GM18505 (cell line): Measurements from ENCODE around the gene GALNT18.

ENCODE experiments used
- ATAC-seq: cut with Tn5 transposase; IDR thresholded peaks from one replicate; pipeline ENCODE4 v1.9.1; 2021; ENCODE audit not compliant: unreplicated experiment
- POLR2A ChIP-seq: IDR thresholded peaks from 4 replicates; pipeline ENCODE4 v1.6.1; 2011; ENCODE audit warnings: borderline replicate concordance; ENCODE audit not compliant: insufficient read depth, insufficient read length; ENCODE audit errors: extremely low read depth

The GALNT18 gene

DNA sequence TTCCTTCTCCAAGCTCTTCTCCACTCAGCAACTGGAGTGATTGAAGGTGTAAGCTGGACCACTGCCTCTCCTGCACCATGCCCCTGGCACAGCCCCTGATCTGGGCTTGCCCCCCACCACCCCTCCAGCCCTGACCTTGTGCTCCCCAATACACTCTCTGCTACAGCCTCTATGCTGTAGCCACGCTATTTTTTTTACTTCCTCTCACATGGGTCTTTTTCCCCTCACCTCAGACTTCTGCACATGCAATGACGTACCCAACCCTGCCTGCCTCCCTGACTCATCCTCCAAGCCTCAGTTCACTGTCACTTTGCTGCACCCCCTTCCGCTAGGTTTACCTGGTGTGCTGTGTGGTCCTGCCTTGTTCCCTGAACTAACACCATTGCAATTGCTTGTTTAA lies 277.8 kb downstream of the GALNT18 start:
- no peak for TF ChIP-seq POLR2A
- no peak for ATAC-seq

DNA sequence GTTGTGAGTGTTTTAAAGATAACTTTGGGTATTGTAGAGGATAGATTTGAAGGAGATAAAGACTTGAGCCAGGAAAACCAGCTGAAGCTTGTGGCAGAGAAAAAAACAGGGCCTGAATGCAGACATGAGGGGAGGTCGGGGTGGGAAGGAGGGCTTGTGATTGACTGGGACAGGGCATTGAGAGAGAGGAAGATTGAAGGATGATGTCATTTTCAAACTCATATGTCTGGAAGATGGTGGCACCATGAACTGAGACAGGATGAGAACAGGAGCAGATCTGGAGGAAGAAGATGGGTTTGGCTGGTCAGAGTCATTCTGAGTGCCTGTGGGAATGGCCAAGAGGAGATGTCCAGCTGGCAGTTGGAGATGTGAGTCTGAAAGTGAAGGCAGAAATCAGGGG lies 283.5 kb downstream of the GALNT18 start:
- TF ChIP-seq POLR2A, result no peak

DNA sequence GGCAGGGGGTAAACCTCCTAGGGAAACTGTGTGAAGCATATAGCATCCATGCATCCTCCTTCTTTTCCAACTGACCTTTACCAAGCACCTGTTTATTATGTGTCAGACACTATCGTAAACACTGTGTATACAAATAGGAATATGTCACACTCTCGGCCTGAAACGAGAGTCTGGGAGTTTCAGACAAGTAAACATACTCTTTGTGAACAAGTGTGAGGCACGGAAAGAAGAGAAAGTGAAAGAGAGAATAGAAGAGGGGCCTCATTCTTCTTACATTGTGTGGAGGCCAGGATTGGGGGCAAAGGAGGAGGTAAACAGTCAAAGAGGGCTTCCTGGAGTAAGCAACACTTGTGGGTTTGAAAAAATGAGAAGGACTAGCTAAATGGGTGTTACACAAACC lies 285.1 kb downstream of the GALNT18 start:
- no peak for ATAC-seq

More for the DNA sequence above, 283.5 kb downstream of the GALNT18 start:
- ATAC-seq, result no peak

DNA sequence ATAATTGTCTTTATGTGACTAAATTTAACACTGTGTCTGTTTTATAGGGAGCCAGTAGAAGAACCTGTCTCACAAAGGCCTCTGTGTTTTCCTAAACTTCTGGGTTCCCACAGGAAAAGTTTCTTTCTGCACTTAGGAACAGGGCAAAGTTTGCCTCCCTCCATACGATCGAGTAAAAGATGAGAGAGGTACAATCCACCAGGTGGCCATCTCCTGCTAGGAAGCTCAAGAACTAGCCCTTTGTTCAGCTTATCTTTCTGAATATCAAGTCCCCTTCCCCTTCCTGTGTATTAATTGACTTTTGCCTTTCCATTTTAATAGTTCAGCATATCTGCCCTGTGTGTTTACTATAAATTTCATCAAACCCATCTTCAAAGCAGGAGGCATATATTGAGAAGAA lies 286.8 kb downstream of the GALNT18 start:
- ATAC-seq, result no peak
- no peak for TF ChIP-seq POLR2A

More for the DNA sequence above, 285.1 kb downstream of the GALNT18 start:
- no peak for TF ChIP-seq POLR2A

DNA sequence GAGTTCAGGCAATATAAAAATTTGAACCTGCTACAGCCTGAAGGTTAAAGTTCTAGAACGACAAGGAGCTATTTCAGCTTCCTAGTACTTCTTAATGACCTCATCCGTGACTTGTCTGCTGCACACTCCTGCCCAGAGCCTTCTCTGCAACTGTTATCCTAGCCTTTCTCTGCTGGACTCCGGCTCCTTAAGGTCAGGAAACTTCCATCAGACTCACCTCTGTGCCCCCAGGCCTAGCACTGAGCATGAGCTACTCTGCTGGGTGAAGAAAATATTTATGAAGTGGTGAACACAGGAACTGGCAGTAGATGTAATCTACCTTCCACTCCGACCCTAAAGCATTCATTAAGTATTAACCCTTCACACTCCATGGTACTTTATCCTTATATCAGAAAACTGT lies 287.2 kb downstream of the GALNT18 start:
- no peak for ATAC-seq
- no peak for TF ChIP-seq POLR2A

DNA sequence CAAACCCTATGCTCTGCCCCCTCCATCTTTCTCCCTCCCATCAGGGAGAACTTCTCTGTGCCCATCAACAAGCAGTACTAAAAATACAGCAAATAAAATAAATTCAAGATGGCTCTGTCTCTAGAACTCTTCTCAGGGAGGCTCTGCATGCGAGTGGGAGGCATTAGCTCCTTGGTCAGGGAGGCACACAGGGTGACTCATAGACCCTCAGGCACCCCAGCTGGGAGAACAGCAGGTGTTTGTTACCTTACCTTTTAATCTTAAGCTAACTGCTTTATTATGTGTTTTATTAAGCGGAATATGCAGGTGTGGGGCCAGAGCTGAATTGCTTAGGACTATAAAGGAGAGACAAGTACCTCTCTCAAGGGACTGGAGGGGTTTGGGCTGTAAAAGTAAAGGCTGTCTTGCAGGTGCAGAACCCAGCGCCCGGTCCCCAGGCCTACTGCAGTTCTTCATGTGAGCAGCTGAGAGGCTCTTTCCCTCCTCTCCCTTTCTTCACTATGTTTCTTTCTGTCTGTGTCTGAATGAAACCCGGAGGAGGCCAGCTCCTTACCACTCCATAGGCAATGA lies 289.6 kb downstream of the GALNT18 start:
- no peak for ATAC-seq
- TF ChIP-seq POLR2A, result no peak

DNA sequence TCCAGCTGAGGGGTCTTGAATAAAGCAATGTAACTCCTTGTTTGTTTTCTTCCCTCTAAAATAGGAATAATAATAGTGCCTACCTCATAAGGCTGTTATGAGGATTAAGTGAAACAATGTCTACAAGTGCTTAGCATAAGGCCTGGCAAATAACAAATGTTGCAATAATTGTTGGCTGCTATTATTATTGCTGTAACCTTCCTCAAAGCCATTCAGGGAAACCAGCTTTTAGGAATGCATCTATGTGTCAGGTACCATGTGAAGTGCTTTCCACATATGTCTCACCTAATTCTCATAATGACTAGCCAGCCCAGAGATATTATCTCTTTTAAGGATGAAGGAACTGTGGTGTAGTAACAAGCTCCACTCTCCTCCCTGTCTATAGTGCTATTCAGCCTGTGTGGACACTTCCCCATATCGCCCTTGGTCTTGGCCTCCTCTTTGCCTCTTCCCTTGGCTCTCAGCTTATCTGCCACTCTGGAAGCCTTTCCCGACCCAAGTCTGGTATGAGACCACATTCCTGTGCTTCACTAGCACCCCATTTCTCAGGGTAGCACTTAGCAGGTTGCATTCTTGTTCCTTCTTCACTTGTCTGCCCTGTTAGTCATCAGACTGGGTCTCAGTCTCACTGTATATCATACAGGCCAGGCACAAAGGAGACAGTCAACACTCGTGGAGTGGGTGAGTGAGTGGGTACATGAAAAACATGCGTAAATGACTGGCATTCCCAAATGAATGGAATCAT lies 292.6 kb downstream of the GALNT18 start:
- no peak for TF ChIP-seq POLR2A
- ATAC-seq, result no peak

DNA sequence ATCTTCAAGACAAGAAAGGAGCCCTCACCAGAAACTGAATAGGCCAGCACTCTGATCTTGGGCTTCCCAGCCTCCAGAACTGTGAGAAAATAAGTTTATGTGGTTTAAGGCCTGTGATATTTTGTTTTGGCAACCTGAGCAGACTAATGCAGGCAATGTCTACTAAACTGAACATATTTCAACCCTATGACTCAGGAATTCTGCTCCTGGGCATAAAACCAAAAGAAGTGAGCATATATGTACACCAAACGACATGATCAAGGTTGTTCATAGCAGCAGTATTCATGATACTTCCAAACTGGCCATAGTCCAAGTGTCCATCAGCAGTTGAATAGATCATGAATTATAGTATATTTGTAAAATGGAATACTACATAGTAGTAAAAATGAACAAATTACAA lies 297.7 kb downstream of the GALNT18 start:
- no peak for ATAC-seq
- TF ChIP-seq POLR2A, result no peak

DNA sequence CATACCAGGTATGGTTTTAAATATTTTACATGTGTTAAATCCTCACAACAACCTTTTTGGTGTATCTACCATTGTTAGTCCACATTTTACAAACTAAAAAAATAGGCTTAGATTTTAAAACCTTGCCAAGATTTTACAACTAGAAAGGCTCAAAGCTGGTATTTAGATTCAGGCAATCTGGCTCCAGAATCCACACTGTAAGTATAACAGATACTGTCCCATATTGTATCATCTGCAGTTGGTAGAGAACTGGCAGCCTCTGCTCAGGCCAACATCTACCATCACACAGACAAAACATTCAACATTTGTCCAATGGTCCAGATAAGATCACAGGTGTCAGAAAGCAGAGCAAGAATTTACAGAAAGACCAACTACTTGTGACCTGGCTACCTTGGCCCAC lies 299.7 kb downstream of the GALNT18 start:
- no peak for ATAC-seq
- no peak for TF ChIP-seq POLR2A

DNA sequence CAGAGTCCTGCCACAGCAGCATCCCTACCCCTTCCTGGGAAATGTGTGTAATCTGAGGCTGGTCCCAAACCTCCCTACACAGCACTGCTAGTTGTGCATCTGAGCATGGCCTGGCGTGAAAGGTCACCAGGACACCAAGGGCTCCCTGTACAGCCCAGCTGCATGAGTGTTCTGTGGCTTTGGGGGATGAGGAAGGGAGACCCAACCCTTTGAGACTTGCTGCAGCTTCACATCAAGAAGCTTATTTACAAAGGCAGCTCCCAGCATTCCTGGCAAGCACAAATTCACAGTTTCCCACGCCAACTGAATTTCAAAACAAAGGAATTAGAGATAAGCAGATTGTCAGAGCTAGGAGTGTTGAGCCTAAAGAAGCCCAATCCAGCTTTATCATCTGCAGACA lies 301.0 kb downstream of the GALNT18 start:
- no peak for ATAC-seq

DNA sequence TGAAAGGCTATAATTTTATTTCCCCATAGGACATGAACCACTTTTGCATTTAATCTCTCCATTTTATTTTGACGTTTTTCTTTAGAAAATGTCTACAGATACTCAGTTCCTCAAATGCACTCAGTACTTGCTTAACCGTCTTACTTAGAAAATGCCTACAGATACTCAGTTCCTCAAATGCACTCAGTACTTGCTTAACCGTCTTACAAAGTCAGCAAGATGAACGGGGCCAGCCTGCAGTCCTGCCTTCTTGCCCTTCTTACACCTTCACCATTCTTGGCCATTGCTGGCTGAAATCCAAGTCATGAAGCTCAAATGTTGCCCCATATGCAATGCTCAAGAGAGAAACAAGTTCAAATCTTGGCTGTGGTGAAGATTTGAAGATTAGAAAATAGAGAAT lies 302.8 kb downstream of the GALNT18 start:
- TF ChIP-seq POLR2A, result no peak
- ATAC-seq, result peak; percentile 81

More for the DNA sequence above, 301.0 kb downstream of the GALNT18 start:
- no peak for TF ChIP-seq POLR2A

DNA sequence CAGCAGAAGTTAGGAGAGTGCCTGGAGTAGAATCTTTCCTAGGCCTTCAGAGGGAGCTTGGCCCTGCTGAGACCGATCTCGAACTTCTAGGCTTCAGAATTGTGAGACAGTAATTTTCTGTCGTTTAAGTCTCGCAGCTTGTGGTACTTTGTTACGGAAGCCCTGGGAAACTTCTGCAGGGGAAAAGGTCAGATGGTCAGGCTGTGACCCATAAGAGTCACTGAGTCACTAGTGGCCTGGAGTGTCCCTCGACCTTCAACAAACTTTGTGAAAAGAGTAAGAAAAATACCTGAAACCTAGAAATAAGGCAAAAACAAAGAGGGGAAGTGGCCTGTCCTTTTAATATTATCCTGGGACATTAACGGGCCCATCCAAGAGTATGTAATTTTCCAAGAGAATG lies 303.3 kb downstream of the GALNT18 start:
- no peak for ATAC-seq

DNA sequence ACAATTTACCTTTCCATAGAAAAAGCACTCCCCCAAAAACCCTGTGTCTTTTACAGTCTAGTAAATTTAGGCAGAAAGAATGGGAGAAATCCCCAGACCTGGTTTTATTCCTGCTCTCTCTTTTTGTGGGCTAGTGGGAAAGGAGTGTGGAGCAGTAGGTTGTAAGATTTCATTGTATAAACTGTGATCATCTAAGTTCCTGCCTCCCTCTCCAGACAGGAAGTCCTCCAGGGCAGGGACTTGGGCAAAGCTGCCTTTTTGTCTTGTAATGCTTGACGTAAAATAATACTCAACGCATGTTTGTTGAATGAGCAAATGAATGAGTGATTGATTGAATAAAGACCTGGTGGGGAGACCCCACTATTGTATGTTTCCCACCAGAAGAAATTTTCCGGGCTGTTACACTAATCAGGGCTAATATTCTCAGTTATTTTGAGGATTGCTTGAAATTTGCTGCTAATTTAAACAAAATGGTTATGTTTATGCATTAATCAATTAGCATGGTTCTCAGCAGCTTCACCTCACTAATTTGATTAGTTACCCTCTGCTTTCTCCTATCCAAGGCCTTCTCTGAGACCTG lies 305.1 kb downstream of the GALNT18 start:
- no peak for ATAC-seq
- TF ChIP-seq POLR2A, result no peak

More for the DNA sequence above, 303.3 kb downstream of the GALNT18 start:
- TF ChIP-seq POLR2A, result no peak
